ENCODE measurements around the gene RAD52.
A peak's percentile ranks its signal among the peaks of the same experiment; 100 is the strongest.

Gene RAD52

DNA sequence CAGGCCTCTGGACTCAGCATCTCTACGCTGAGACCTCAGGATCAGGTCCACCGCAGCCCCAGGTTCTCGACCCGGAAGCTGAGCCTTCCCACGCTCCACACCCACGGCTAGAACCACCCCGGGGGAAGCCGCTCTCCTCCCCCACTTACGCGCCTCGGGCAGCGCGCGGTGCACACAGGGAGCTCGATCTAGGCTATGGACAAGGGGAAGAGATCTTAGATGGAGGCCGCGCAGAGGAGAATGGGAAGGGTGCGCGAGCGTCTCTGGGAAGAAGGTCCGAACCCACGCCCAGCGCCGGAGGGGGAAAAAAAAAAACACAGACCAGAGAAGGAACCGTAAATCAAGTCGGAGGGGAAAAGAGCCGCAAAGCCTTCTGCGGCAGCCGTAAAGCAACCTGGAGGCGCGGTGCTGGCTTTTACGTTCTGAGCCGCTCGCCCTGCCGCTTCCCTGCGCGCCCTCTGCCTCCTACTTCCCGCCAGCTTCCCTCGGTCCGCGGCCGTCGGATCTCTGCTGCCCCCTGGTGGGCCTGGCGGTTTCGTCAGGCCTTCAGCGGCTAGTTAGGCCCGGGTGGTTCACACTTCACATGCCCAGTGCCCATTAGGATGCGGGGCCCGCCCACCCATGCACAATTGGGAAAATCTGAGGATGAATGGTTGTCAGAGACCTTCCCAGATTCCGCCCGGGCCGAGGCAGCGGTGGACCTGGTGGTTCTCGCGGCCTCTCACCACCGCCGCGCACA is at the start of gene RAD52:
Gene RAD52, minus strand, starts transcription at position 242 of the 739 bp plus-strand sequence. CDS start 16,636 bp downstream, outside the sequence.
- Histone ChIP-seq H3K36me3 (ENCODE audit: insufficient read depth, low read length) (no peaks in the 10 kb centered on the region), H3K9me3 (ENCODE audit: control insufficient read depth, insufficient read depth, low read length) (no peaks in the 10 kb centered on the region), H3K4me1 (ENCODE audit: insufficient read depth, low read length) (no peaks in the 10 kb centered on the region), H3K9ac (ENCODE audit: low read depth, low read length) (peak within 1 kb of the TSS; percentile 99)

DNA sequence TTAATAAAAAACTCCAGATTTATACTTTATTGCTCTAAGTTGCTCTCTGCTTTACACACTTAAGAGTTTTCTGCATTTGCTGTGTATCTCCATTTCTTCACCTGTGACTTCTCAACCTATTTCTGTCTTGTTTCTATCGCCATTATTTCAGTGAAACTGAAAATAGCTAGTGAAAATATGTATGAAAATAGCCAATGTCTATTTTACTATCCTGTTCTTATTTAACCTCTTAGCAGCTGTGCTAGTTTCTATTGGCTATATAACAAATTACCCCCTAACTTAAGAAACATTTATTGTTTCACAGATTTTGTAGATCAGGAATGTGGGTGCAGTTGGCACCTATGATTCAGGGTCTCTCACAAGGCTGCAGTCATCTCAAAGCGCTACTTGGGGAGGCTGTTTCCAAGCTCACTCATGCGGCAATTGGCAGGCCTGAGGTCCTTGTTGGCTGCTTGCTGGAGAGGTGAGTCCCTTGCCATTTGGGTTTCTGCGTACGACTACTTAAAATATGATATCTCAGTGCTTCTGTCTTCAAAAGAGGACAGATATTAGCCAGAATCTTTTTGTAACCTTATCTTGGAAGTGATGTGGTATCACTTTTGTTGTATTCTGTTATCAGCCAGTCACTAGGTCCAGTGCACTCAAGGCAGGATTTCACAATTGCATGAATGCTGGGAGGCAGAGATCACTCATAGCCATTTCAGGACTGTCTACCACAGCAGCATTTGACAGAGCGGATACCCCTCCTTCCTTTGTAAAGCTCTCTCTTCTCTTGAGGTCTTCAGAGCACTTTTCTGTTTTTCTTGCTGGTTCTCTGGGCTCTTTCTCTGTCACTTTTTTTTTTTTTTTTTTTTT is 48.8 kb upstream of the RAD52 start:
- Histone ChIP-seq H3K9ac (ENCODE audit: low read depth, low read length) (no peak overlapping the region), H3K9me3 (ENCODE audit: control insufficient read depth, insufficient read depth, low read length) (no peaks in the 10 kb centered on the region), H3K36me3 (ENCODE audit: insufficient read depth, low read length) (no peaks in the 10 kb centered on the region), H3K4me1 (ENCODE audit: insufficient read depth, low read length) (no peaks in the 10 kb centered on the region)

DNA sequence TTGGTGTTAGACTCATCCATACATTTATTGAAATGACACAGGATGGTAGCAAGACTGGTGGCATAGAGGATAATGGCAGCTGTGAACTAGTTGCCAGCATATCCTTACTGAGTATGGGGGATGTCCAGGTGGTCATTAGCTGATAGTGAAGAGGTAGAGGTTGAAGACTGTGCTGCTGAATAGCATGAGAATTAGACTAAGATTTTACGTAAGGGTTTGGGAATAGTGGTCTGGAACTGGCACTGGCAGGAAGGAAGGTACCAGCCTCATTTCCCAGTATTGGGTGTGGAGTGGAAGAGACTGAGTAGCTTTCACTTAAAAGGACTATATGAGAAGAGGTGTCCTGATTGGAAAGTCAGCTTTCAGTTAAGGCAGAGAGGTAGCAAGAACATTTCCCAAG is 48.0 kb upstream of the RAD52 start:
- Histone ChIP-seq H3K4me1 (ENCODE audit: insufficient read depth, low read length) (no peaks in the 10 kb centered on the region), H3K9ac (ENCODE audit: low read depth, low read length) (no peak overlapping the region), H3K9me3 (ENCODE audit: control insufficient read depth, insufficient read depth, low read length) (no peaks in the 10 kb centered on the region), H3K36me3 (ENCODE audit: insufficient read depth, low read length) (no peaks in the 10 kb centered on the region)

DNA sequence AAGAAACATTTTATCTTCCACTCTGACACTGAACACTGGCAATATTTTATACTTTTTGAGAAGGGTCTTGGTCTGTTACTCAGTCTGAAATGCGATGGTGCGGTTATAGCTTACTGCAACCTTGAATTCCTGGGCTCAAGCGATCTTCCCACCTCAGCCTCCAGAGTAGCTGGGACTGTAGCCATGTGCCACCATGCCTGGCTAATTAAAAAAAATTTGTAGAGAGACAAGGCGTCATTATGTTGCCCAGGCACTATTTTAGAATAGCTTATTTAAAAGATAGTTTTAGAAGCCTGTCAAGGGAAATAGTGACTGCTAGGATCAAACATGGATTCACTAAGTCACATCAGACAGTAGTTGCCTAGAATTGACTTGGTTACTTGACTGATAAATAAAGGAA is 47.4 kb upstream of the RAD52 start:
- Histone ChIP-seq H3K36me3 (ENCODE audit: insufficient read depth, low read length) (no peaks in the 10 kb centered on the region), H3K9me3 (ENCODE audit: control insufficient read depth, insufficient read depth, low read length) (no peaks in the 10 kb centered on the region), H3K9ac (ENCODE audit: low read depth, low read length) (no peak overlapping the region), H3K4me1 (ENCODE audit: insufficient read depth, low read length) (no peaks in the 10 kb centered on the region)

DNA sequence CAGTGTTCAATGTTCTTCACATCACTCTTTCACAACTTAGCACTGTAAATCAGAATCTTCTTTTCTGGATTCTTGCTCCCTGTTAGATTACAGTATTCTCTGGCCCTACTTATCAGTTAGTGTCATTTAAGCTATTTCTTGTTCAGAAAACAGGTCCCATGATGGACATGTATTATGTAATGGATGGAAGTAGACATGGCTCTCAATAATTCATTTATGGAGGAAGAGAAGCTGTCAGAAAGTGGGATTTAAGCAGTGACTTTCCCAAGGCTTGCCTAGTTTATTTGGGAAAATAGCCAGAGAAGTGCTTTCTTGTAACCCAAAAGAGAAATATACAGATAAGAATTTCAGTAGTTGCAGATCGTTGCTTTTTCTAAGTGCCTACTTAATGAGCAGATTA is 43.2 kb upstream of the RAD52 start:
- no peaks in the 10 kb centered on the region for H3K36me3 ChIP-seq (ENCODE audit: insufficient read depth, low read length)
- no peaks in the 10 kb centered on the region; the same call in 1 of the 2 replicates for H3K4me1 ChIP-seq (ENCODE audit: insufficient read depth, low read length)
- peak overlapping the region; percentile 83; the same call in 1 of the 2 replicates for H3K9ac ChIP-seq (ENCODE audit: low read depth, low read length)
- no peaks in the 10 kb centered on the region for H3K9me3 ChIP-seq (ENCODE audit: control insufficient read depth, insufficient read depth, low read length)

DNA sequence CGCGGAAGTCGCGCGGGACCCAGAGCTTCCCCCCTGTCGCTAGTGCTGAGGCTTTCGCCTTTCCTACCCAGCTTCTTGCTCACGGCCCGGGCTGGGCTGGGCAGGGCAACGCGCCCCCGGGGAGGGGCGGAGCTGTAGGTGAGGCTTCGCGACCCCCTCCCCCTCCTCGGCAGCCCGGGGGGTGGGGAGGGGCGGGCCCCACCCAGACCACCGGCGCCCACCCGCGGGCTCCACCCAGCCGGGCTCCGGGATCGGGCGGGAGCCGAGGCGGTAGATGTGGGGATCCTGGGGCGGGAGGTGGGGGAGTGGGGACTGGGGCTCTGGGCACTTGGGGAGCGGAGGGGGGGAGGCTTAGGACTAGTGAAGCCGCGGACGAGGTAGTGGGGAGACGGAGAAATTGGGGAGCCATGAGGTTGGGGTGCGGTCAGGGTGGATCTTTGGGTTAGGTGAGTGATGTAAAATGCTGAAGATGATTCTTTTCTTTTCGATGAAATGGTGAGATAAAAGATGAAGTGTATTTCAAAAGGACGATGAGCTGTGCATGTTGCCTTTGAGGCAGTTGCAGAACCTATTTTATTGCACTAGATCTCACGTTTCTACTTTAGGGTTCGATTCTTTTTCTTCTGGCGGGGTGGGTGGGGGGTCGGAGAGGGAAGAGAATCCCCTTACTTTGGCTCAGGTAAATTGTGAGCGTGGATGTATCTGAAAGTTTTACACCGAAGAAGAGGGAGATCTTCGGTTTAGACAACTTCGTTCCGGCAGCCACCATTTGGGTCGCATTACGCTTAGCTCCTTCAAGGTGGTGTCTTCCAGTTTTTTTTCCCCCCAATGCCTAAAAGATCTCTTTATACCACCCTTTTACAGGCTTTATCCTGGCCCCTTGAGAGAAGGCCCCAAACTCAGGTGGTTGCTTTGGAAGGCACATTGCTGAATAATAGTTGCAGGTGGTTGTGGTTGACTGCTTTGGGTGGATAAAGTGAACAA is 42.1 kb upstream of the RAD52 start:
- peak overlapping the region; percentile 83 for H3K9ac ChIP-seq (ENCODE audit: low read depth, low read length)
- peaks cover 1% of the 10 kb centered on the region; the same call in 1 of the 2 replicates for H3K36me3 ChIP-seq (ENCODE audit: insufficient read depth, low read length)
- H3K4me1 ChIP-seq (ENCODE audit: insufficient read depth, low read length), result no peaks in the 10 kb centered on the region; the same call in 1 of the 2 replicates
- no peaks in the 10 kb centered on the region for H3K9me3 ChIP-seq (ENCODE audit: control insufficient read depth, insufficient read depth, low read length)

DNA sequence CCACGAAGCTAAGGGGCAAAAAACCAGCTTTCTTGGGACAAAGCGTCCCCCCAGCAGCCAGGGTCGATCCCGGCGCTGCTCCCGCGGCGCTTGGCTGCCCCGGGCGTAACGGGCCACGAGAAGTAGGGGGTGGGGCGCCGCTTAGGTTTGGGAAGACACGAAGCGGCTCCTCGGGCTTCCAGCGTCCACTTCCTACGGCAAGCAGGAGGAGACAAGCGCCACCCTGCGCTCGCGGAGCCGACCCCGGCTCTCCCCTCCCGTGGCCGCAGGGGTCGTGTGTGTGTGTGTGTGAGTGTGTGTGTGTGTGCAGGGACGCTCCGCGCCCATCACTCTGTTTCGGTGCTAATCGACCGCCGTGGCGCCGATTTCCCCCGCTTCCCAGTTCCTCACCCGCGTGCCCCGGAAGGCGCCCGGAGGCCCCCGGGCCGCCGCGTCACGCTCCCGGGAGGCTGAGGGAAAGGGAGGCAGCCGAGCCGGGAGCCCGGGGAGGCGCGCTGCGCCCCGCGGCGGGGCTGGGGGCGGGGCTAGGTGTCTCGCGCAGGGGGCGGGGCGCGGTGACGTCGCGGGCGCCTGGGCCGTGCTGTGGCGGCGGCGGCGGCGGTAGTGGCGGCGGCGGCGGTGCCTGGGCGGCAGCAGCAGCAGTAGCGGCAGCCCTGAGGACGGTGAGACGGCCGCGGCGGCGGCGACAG is 41.3 kb upstream of the RAD52 start, which contains the start of gene ERC1:
Gene ERC1, plus strand, starts transcription at position 563 of the 689 bp plus-strand sequence. CDS start 36,681 bp downstream, outside the sequence.
- peaks cover 4% of the 10 kb centered on the region; the same call in 1 of the 2 replicates for H3K36me3 ChIP-seq (ENCODE audit: insufficient read depth, low read length)
- no peaks in the 10 kb centered on the region for H3K9me3 ChIP-seq (ENCODE audit: control insufficient read depth, insufficient read depth, low read length)
- H3K9ac ChIP-seq (ENCODE audit: low read depth, low read length), result peak within 1 kb of the TSS; percentile 83
- no peaks in the 10 kb centered on the region; the same call in 1 of the 2 replicates for H3K4me1 ChIP-seq (ENCODE audit: insufficient read depth, low read length)

DNA sequence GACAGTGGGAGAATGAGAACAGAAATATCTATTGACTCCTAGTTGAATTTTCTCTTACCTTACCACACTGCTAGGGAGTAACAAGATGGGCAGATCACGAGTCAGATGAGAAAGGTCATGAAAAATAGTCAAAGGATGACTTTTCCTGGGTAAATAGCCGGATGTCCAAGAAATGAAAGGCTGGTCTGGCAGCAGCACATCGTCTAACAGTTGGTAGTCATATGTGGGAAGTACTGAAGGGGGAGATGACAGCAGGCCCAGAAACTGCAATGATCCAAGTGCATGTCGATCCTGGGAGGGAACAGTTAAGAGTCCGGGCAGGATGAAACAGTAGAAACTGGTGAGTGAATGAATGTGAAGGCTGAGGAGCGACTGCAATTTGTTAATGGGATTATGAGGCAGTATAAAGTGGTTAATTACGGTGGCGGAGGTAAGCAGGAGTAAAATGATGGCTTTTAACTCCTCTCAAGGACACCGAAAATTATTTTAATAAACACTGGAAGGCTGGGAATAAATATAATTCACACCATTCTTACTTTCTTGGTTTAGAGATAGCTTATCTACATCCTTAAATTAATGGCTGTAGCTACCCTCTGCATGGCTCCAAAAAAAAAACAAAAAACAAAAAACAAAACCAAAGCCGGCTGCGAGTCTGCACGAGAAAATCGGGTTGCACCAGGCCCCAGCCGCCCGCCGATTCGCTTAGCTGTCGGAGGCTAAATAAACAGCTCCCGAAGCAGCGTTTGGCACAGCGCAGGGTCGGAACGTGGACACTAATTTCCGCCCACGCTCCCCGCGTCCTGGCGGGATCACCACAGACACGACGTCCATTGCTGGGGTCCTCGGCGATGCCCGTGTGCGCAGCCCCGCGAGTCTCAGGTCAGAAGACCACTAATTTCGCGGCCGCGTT is 40.5 kb upstream of the RAD52 start:
- no peaks in the 10 kb centered on the region; the same call in 1 of the 2 replicates for H3K4me1 ChIP-seq (ENCODE audit: insufficient read depth, low read length)
- peaks cover 4% of the 10 kb centered on the region; the same call in 1 of the 2 replicates for H3K36me3 ChIP-seq (ENCODE audit: insufficient read depth, low read length)
- H3K9ac ChIP-seq (ENCODE audit: low read depth, low read length), result peak overlapping the region; percentile 83
- H3K9me3 ChIP-seq (ENCODE audit: control insufficient read depth, insufficient read depth, low read length), result no peaks in the 10 kb centered on the region

DNA sequence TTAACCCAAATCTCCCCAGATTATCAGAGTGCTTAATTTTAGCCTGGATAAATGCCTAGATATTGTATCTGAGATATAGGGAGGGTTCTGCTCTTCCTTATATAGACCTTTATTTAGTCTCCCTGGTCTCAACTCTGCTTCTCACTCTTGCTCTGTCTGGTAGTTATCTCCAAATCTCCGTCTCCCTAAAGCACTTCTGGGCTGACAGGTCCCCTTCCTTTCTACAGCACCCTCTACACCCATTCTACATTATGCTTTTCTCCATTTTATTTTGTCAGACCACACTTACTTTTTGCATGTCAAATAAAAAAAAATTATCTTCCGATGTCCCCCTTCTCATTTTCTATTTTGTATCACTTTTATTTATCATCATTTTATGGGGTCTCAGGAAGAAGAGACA is 39.6 kb upstream of the RAD52 start:
- Histone ChIP-seq H3K4me1 (ENCODE audit: insufficient read depth, low read length) (no peaks in the 10 kb centered on the region; the same call in 1 of the 2 replicates), H3K9ac (ENCODE audit: low read depth, low read length) (no peak overlapping the region), H3K9me3 (ENCODE audit: control insufficient read depth, insufficient read depth, low read length) (no peaks in the 10 kb centered on the region), H3K36me3 (ENCODE audit: insufficient read depth, low read length) (peaks cover 4% of the 10 kb centered on the region; the same call in 1 of the 2 replicates)

DNA sequence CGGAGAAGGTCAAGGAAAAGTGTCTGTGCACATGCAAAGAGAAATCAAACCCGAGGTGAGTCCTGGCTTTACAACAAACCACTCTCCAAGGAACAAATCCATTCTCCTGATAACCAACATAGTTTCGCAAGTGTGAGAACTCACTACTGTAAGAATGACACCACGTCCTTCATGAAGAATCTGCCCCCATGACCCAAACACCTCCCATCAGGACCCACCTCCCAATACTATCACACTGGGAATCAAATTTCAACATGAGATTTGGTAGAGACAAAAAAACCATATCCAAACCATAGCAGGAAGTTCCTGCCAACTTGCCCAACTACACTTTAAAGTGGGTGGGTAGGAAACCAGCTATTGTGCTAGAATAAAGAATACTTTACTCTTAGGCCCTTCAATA is 39.2 kb upstream of the RAD52 start:
- Histone ChIP-seq H3K4me1 (ENCODE audit: insufficient read depth, low read length) (no peaks in the 10 kb centered on the region; the same call in 1 of the 2 replicates), H3K9ac (ENCODE audit: low read depth, low read length) (no peak overlapping the region), H3K36me3 (ENCODE audit: insufficient read depth, low read length) (peaks cover 4% of the 10 kb centered on the region; the same call in 1 of the 2 replicates), H3K9me3 (ENCODE audit: control insufficient read depth, insufficient read depth, low read length) (no peaks in the 10 kb centered on the region)

DNA sequence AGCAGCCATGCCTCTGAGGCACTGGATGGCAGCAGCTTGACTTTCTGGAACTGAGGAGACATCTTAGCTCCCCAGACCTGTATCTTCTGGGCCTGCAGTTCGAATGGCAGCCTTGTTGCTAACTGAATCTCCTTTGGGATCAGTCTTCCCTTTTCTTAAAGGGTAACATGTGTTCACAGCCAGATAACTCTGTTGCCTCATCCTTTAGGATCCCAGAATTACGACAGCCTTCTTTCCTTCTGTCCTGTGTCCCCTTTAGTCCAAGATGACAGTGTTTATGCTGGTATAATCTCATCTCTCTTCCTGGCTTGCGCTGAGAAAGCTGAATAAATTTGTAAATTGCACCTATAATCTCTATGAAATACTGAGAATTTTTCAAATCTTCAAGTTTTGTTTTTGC is 32.5 kb upstream of the RAD52 start:
- no peak overlapping the region for H3K9ac ChIP-seq (ENCODE audit: low read depth, low read length)
- H3K36me3 ChIP-seq (ENCODE audit: insufficient read depth, low read length), result peaks cover 4% of the 10 kb centered on the region; the same call in 1 of the 2 replicates
- no peaks in the 10 kb centered on the region for H3K9me3 ChIP-seq (ENCODE audit: control insufficient read depth, insufficient read depth, low read length)
- H3K4me1 ChIP-seq (ENCODE audit: insufficient read depth, low read length), result no peaks in the 10 kb centered on the region

DNA sequence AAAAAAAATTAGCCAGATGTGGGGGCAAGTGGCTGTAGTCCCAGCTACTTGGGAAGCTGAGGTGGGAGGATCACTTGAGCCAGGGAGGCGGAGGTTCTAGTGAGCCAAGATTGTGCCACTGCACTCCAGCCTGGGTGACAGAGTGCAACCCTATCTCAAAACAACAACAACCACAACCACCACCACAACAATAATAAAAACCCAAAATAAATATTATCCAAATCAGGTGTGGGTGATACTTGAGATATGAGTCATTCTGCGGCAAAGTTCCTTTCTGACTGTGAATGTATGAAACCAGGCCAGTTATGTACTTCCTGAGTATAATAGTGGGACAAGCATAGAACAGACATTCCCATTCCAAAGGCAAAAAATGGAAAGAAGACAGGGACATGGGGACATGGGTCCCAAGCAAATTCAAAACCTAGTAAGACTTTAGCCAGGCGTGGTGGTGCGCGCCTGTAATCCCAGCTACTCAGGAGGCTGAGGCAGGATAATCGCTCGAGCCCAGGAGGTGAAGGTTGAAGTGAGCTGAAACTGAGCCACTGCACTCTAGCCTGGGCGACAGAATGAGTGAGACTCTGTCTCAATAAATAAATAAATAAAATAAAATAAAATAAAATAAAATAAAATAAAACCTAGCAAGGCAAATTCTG is 31.8 kb upstream of the RAD52 start:
- no peak overlapping the region for H3K9ac ChIP-seq (ENCODE audit: low read depth, low read length)
- no peaks in the 10 kb centered on the region for H3K9me3 ChIP-seq (ENCODE audit: control insufficient read depth, insufficient read depth, low read length)
- H3K36me3 ChIP-seq (ENCODE audit: insufficient read depth, low read length), result no peaks in the 10 kb centered on the region
- no peaks in the 10 kb centered on the region for H3K4me1 ChIP-seq (ENCODE audit: insufficient read depth, low read length)
